GM12878 (cell line): ENCODE measurements around the gene SCAP. TPM values are rescaled to one million over a fixed set of nuclear protein-coding genes. Genes with fewer than 3 reads are reported as not detected.
"Not testable (repeated sequence)": the region's sequence is repeated elsewhere in the genome, so short reads cannot be mapped to it uniquely, and the experiment has no call there.

Source experiments
- ATAC-seq: fragments of 200-7000 bp; cut with Tn5 transposase; 3 replicates; pipeline ENCODE4 v1.9.1; 2020; ENCODE audit warnings: mild to moderate bottlenecking, moderate library complexity
- BruUV-seq: library from RNA; stranded (reverse); fragments of 400-500 nt; replicated peaks from 2 replicates; lab custom pipeline; 2021; lab: Mats Ljungman, UMichigan
- CTCF ChIA-PET: fragments of 300-600 bp; sonication (Branson Sonifier 250); formaldehyde crosslinking; extraction: SDS; loops from one replicate; lab custom pipeline; 2021; ENCODE audit warnings: inconsistent platforms; lab: Yijun Ruan, JAX
- POLR2A ChIA-PET: fragments of 350-600 bp; formaldehyde crosslinking; extraction: SDS; loops from one replicate; lab custom pipeline; 2021; ENCODE audit warnings: inconsistent platforms; lab: Charles Lee
- RAD21 ChIA-PET: fragments of 300-600 bp; sonication (Branson Sonifier 250); formaldehyde crosslinking; loops from one replicate; lab custom pipeline; 2023; ENCODE audit warnings: antibody characterized with exemption; ENCODE audit not compliant: unreplicated experiment; lab: Charles Lee
- SMC1A ChIA-PET: fragments of 300-600 bp; sonication (Branson Sonifier 250); formaldehyde crosslinking; loops from one replicate; lab custom pipeline; 2023; ENCODE audit not compliant: unreplicated experiment, uncharacterized antibody; lab: Charles Lee
- DNase-seq: peaks from one replicate; pipeline ENCODE4 v3.0.0-alpha.2; 2011; ENCODE audit warnings: low read depth, low spot score
- FAIRE-seq: peaks from 3 replicates; lab custom pipeline; 2011; peaks lifted over from hg19 to GRCh38; lab: Jason Lieb, UNC
- H2AFZ ChIP-seq: 2 replicates; pipeline ENCODE4 v1.6.0; 2011; ENCODE audit warnings: low read depth, low read length, control low read depth; ENCODE audit not compliant: control insufficient read depth
- H3K27ac ChIP-seq: 2 replicates; pipeline ENCODE4 v1.5.1; 2011; ENCODE audit warnings: control low read depth; ENCODE audit not compliant: control insufficient read depth, insufficient read depth
- H3K27me3 ChIP-seq, 2 experiments: replicated peaks in 1 of 2; 2 replicates each; pipeline versions ENCODE4 v1.6.0 to v1.6.1; 2011; ENCODE audit warnings: low read length in 1 of 2; ENCODE audit not compliant: control insufficient read depth in 2 of 2, insufficient read depth in 2 of 2
- H3K36me3 ChIP-seq, 2 experiments: 2 replicates each; pipeline ENCODE4 v1.5.1; 2011; ENCODE audit warnings: low read length in 1 of 2; ENCODE audit not compliant: control insufficient read depth in 2 of 2, insufficient read depth in 2 of 2
- H3K4me1 ChIP-seq: 2 replicates; pipeline ENCODE4 v1.6.1; 2011; ENCODE audit warnings: mild to moderate bottlenecking, low read length, moderate library complexity, mixed read lengths; ENCODE audit not compliant: control insufficient read depth, insufficient read depth
- H3K4me2 ChIP-seq: 2 replicates; pipeline ENCODE4 v1.6.0; 2011; ENCODE audit warnings: control low read depth; ENCODE audit not compliant: control insufficient read depth, insufficient read depth
- H3K4me3 ChIP-seq: fragments of 200-600 bp; sonication (generic); 2 replicates; pipeline ENCODE4 v1.5.1; 2016
- H3K79me2 ChIP-seq: 2 replicates; pipeline ENCODE4 v1.6.0; 2011; ENCODE audit warnings: low read length; ENCODE audit not compliant: control insufficient read depth, insufficient read depth
- H3K9ac ChIP-seq: 2 replicates; pipeline ENCODE4 v1.8.0; 2011; ENCODE audit warnings: low read length, control low read depth, mixed read lengths; ENCODE audit not compliant: control insufficient read depth, insufficient read depth
- H3K9me3 ChIP-seq: replicated peaks from 3 replicates; pipeline ENCODE4 v1.5.1; 2011; ENCODE audit warnings: mild to moderate bottlenecking, low read length; ENCODE audit not compliant: control insufficient read depth, insufficient read depth
- H4K20me1 ChIP-seq: 2 replicates; pipeline ENCODE4 v1.6.0; 2011; ENCODE audit not compliant: control insufficient read depth, insufficient read depth
- CREB1 ChIP-seq: IDR thresholded peaks from 2 replicates; pipeline ENCODE4 v1.6.1; 2012; ENCODE audit warnings: low read depth, mild to moderate bottlenecking, inconsistent platforms
- SIN3A ChIP-seq: IDR thresholded peaks from 2 replicates; pipeline ENCODE4 v1.6.1; 2012; ENCODE audit warnings: low read depth, low read length, improper control_type of control experiment
- SREBF1 ChIP-seq: IDR thresholded peaks from 2 replicates; pipeline ENCODE4 v1.6.1; 2012; ENCODE audit warnings: mild to moderate bottlenecking, low read length
- WGBS: methylation state at CpG from one replicate; pipeline ENCODE4 v1.1.6; 2016; ENCODE audit warnings: low lambda C conversion rate; ENCODE audit not compliant: insufficient replicate concordance, insufficient coverage; ENCODE audit errors: missing lambda C conversion rate; 5-methylcytosine and 5-hydroxymethylcytosine counted together
- in situ Hi-C: fragments of 300-500 bp; cut with MboI; formaldehyde crosslinking; loops from 9 replicates; pipeline ENCODE4 v1.14.3; 2018; ENCODE audit warnings: mixed read lengths
- intact Hi-C: fragments of 100-400 bp; cut with micrococcal nuclease; formaldehyde crosslinking; loops from one replicate; pipeline ENCODE4 v1.14.2; 2022; ENCODE audit not compliant: unreplicated experiment
- polyA plus RNA-seq, 11 experiments: library from polyadenylated mRNA; depleted of rRNA in 4 of 11; unstranded in 6 of 11; stranded (reverse) in 5 of 11; fragments of >200 nt; fragmentation: Nextera tagmentation in 4 of 11; fragmentation: Illumina TruSeq in 1 of 11; extraction: Ambion mirVana in 4 of 11; extraction: Trizol in 1 of 11; gene quantifications; 1 replicate in 1 of 11; 2 replicates in 10 of 11; pipeline versions ENCODE4 v1.2.1 to v1.2.3, GENCODE V29; 2011 to 2016; ENCODE audit warnings: inconsistent platforms in 2 of 11, missing spikeins in 2 of 11, low read depth in 1 of 11
- total RNA-seq, 4 experiments: library from RNA; depleted of rRNA in 3 of 4; stranded (reverse); fragments of >200 nt in 3 of 4; fragmentation: Illumina TruSeq in 1 of 4; extraction: Trizol in 1 of 4; gene quantifications; 2 replicates each; pipeline versions ENCODE4 v1.2.1 to v1.2.3, GENCODE V29; 2013 to 2021

The SCAP gene
- total and polyA plus RNA-seq, 10 of the 15 experiments (the other 5 are each of a cell fraction or from before 2014, with no cell fraction given) = 1.5 to 64.1 (median 27.9) TPM

GRCh38 chr3:47464588-47464987, 11.2 kb downstream of the SCAP start:
- ChIA-PET POLR2A (no interaction called here), RAD21 (no interaction called here), CTCF (interaction anchor here (0.6 to 2.2 kb wide), 2 partner anchors 43 to 58 kb away, joined by 3 to 24 read pairs; no protein-coding TSS in a partner anchor), SMC1A (interaction anchor here (4.6 kb wide), 1 partner anchor 43 kb away, joined by 21 read pairs; no protein-coding TSS in a partner anchor)
- Histone ChIP-seq H3K79me2 (peaks cover 42% of the 10 kb centered on the region), H3K4me3 (no peak overlapping the region), H4K20me1 (no peaks in the 10 kb centered on the region), H3K27me3 (no peaks in the 10 kb centered on the region), H3K36me3 (no peaks in the 10 kb centered on the region; a peak in 1 of 4 replicates), H3K4me2 (no peak overlapping the region), H3K27ac (no peak overlapping the region)
- intact Hi-C loops = no loop called here
- DNase-seq (no peak), ATAC-seq (no peak)
- no TSS peak for BruUV-seq
- in situ Hi-C loops = no loop called here
- TF ChIP-seq CREB1 = no peak
- no peak for TF ChIP-seq SREBF1
- TF ChIP-seq SIN3A = no peak
- TF ChIP-seq, all 136 proteins: peak for 0
- H3K9ac ChIP-seq = no peak overlapping the region
- H3K9me3 ChIP-seq = peaks cover 17% of the 10 kb centered on the region; the same call in 2 of the 3 replicates
- 5% methylated on average over 1 of the region's 1 CpG for WGBS
- H2AFZ ChIP-seq = no peak overlapping the region
- peaks cover 20% of the 10 kb centered on the region for H3K4me1 ChIP-seq
- FAIRE-seq = no peak

GRCh38 chr3:47459534-47460085, 16.1 kb downstream of the SCAP start:
- BruUV-seq, H3K27ac ChIP-seq, in situ Hi-C loops, intact Hi-C loops, H3K9ac ChIP-seq, H3K9me3 ChIP-seq, H3K27me3 ChIP-seq, H2AFZ ChIP-seq, H3K4me1 ChIP-seq, POLR2A ChIA-PET, ATAC-seq, RAD21 ChIA-PET, H4K20me1 ChIP-seq, FAIRE-seq, H3K4me3 ChIP-seq, H3K36me3 ChIP-seq, H3K4me2 ChIP-seq, DNase-seq: not testable (repeated sequence)
- CTCF ChIA-PET = interaction anchor here (1.0 kb wide), 1 partner anchor 16 kb away, joined by 3 read pairs; the partner anchor contains the start of gene SCAP
- SMC1A ChIA-PET = interaction anchor here (0.6 to 1.1 kb wide), 2 partner anchors 23 to 53 kb away, joined by 3 read pairs; no protein-coding TSS in a partner anchor
- WGBS = 99% methylated on average over 9 of the region's 9 CpGs
- peaks cover 27% of the 10 kb centered on the region for H3K79me2 ChIP-seq
